MCF 10A (cell line): ENCODE data around the gene NME2. TPM values are rescaled to one million over a fixed set of nuclear protein-coding genes. Genes with fewer than 3 reads are reported as not detected.

Source experiments
- BruUV-seq: library from RNA; stranded (reverse); fragments of 400-500 nt; replicated peaks from 2 replicates; lab custom pipeline; 2021; lab: Mats Ljungman, UMichigan
- CTCF ChIA-PET: fragments of 300-600 bp; sonication (Branson Sonifier 250); formaldehyde crosslinking; extraction: SDS; loops from one replicate; lab custom pipeline; 2021; ENCODE audit warnings: antibody characterized with exemption, inconsistent platforms; lab: Yijun Ruan, JAX
- POLR2A ChIA-PET: fragments of 300-600, 350-650 bp; sonication (Branson Sonifier 250); formaldehyde crosslinking; extraction: SDS; loops from one replicate; lab custom pipeline; 2020; ENCODE audit warnings: antibody characterized with exemption, inconsistent platforms; lab: Yijun Ruan, JAX
- DNase-seq: peaks from one replicate; pipeline ENCODE4 v3.0.0-alpha.2; 2018; ENCODE audit not compliant: unreplicated experiment
- H3K27ac Mint-ChIP-seq: one replicate; pipeline ENCODE4 v1.8.0; 2022; ENCODE audit warnings: mild to moderate bottlenecking, low read depth, mixed read lengths; ENCODE audit not compliant: unreplicated experiment
- H3K27me3 Mint-ChIP-seq: one replicate; pipeline ENCODE4 v1.8.0; 2022; ENCODE audit warnings: mixed read lengths; ENCODE audit not compliant: insufficient read depth, unreplicated experiment
- H3K36me3 Mint-ChIP-seq: one replicate; pipeline ENCODE4 v1.8.0; 2022; ENCODE audit warnings: mild to moderate bottlenecking, moderate library complexity, mixed read lengths; ENCODE audit not compliant: insufficient read depth, unreplicated experiment
- H3K4me1 Mint-ChIP-seq: one replicate; pipeline ENCODE4 v1.8.0; 2022; ENCODE audit warnings: mixed read lengths; ENCODE audit not compliant: insufficient read depth, unreplicated experiment
- H3K4me3 Mint-ChIP-seq: one replicate; pipeline ENCODE4 v1.8.0; 2022; ENCODE audit warnings: mild to moderate bottlenecking, moderate library complexity, mixed read lengths; ENCODE audit not compliant: unreplicated experiment
- H3K9me3 Mint-ChIP-seq: one replicate; pipeline ENCODE4 v1.8.0; 2022; ENCODE audit warnings: mixed read lengths; ENCODE audit not compliant: unreplicated experiment
- intact Hi-C: fragments of 100-400 bp; cut with micrococcal nuclease; formaldehyde crosslinking; loops from 2 replicates; pipeline ENCODE4 v1.14.1; 2022
- total RNA-seq: library from RNA; stranded (reverse); gene quantifications from 2 replicates; pipeline ENCODE4 v1.2.3, GENCODE V29; 2022
- TF ChIP-seq, protein P1 (sequence below): fragments of 200-600 bp; IDR thresholded peaks from one replicate; pipeline ENCODE4 v1.8.0; 2022; ENCODE audit warnings: antibody characterized with exemption, mild to moderate bottlenecking; ENCODE audit not compliant: unreplicated experiment

NME2 gene
- total RNA-seq, 1 experiment from 2014 or later: 1,033 TPM

DNA sequence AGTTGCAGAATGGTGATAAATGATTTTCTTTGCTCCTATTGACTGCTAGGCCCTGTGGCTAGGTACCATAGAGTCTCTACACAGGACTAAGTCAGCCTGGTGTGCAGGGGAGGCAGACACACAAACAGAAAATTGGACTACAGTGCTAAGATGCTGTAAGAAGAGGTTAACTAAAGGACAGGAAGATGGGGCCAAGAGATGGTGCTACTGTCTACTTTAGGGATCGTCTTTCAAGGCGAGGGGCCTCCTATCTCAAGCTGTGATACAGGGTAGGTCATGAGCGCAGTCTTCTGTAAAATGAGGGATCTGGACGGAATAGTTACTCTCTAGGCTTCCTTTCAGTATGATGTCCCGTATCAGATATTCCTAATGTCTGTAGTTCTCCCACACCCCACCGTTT lies 12.0 kb upstream of the NME2 start:
- ChIA-PET CTCF (interaction anchor here (0.7 to 2.7 kb wide), 10 partner anchors 8 to 301 kb away, joined by 3 to 83 read pairs (median 5); partner anchors contain the start of gene SPAG9), POLR2A (interaction anchor here (0.7 to 7.5 kb wide), 9 partner anchors 9 to 302 kb away, joined by 3 to 145 read pairs (median 6); partner anchors contain the start of genes MBTD1, NME2, SPAG9 and UTP18)
- TF ChIP-seq, protein P1, sequence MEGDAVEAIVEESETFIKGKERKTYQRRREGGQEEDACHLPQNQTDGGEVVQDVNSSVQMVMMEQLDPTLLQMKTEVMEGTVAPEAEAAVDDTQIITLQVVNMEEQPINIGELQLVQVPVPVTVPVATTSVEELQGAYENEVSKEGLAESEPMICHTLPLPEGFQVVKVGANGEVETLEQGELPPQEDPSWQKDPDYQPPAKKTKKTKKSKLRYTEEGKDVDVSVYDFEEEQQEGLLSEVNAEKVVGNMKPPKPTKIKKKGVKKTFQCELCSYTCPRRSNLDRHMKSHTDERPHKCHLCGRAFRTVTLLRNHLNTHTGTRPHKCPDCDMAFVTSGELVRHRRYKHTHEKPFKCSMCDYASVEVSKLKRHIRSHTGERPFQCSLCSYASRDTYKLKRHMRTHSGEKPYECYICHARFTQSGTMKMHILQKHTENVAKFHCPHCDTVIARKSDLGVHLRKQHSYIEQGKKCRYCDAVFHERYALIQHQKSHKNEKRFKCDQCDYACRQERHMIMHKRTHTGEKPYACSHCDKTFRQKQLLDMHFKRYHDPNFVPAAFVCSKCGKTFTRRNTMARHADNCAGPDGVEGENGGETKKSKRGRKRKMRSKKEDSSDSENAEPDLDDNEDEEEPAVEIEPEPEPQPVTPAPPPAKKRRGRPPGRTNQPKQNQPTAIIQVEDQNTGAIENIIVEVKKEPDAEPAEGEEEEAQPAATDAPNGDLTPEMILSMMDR: no peak
- no peaks in the 10 kb centered on the region for H3K27me3 Mint-ChIP-seq
- no peak for DNase-seq
- peaks cover 37% of the 10 kb centered on the region for H3K36me3 Mint-ChIP-seq
- H3K27ac Mint-ChIP-seq: no peak overlapping the region
- BruUV-seq: TSS peak; percentile 49
- intact Hi-C loops: loop anchor here (5.0 kb wide), 2 partner anchors 202 to 287 kb away; partner anchors contain the start of gene TOB1
- no peaks in the 10 kb centered on the region for H3K9me3 Mint-ChIP-seq
- H3K4me1 Mint-ChIP-seq: no peaks in the 10 kb centered on the region
- no peak overlapping the region for H3K4me3 Mint-ChIP-seq

DNA sequence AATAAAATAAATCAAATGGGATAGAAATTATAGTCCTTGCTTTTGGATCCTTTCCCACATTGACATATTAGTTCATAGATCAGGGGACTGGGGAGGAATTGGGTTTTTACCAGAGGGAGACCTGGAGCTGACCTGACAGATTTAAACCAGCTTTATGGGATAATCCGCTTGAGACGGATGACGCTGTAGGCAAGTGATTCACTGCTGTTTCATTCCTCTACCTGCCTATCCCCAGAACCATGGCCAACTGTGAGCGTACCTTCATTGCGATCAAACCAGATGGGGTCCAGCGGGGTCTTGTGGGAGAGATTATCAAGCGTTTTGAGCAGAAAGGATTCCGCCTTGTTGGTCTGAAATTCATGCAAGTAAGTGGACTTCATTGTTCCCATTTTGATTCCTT lies 10.8 kb upstream of the NME2 start:
- TF ChIP-seq, protein P1: no peak
- H3K4me1 Mint-ChIP-seq: no peaks in the 10 kb centered on the region
- H3K36me3 Mint-ChIP-seq: peaks cover 49% of the 10 kb centered on the region
- ChIA-PET POLR2A (interaction anchor here (1.2 to 7.5 kb wide), 3 partner anchors 10 to 70 kb away, joined by 4 to 145 read pairs (median 58); partner anchors contain the start of genes NME2 and SPAG9), CTCF (interaction anchor here (1.3 to 1.9 kb wide), 4 partner anchors 10 to 302 kb away, joined by 4 to 9 read pairs (median 6); no protein-coding TSS in a partner anchor)
- H3K4me3 Mint-ChIP-seq: no peak overlapping the region
- intact Hi-C loops: no loop called here
- H3K27me3 Mint-ChIP-seq: no peaks in the 10 kb centered on the region
- H3K9me3 Mint-ChIP-seq: no peaks in the 10 kb centered on the region
- no peak for DNase-seq
- BruUV-seq: no TSS peak
- H3K27ac Mint-ChIP-seq: no peak overlapping the region

DNA sequence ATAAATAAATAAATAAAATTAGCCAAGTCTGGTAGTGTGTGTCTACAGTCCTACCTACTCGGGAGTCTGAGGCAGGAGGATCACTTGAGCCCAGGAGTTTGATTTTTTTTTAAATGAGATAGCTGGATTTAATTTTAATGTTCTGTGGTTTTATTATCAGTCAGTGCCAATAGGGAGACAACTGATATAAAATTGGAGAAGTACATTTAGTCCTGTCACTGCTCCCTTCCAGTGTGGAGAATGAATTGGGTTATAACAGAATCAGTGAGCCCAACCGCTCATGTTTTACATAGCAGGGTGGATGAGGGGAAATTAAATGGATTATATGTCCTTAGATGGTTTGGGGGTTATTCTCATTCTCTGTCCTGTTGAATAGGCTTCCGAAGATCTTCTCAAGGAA lies 6.6 kb upstream of the NME2 start:
- Mint-ChIP-seq H3K9me3 (no peaks in the 10 kb centered on the region), H3K4me3 (no peak overlapping the region), H3K36me3 (peaks cover 84% of the 10 kb centered on the region), H3K27me3 (no peaks in the 10 kb centered on the region), H3K27ac (no peak overlapping the region), H3K4me1 (no peaks in the 10 kb centered on the region)
- BruUV-seq: no TSS peak
- TF ChIP-seq, protein P1: no peak
- ChIA-PET POLR2A (interaction anchor here (1.1 to 1.3 kb wide), 2 partner anchors 39 to 40 kb away, joined by 3 to 4 read pairs; partner anchors contain the start of gene SPAG9), CTCF (interaction anchor here (0.5 to 0.6 kb wide), 2 partner anchors 27 to 103 kb away, joined by 3 to 6 read pairs; no protein-coding TSS in a partner anchor)
- DNase-seq: no peak
- intact Hi-C loops: no loop called here

DNA sequence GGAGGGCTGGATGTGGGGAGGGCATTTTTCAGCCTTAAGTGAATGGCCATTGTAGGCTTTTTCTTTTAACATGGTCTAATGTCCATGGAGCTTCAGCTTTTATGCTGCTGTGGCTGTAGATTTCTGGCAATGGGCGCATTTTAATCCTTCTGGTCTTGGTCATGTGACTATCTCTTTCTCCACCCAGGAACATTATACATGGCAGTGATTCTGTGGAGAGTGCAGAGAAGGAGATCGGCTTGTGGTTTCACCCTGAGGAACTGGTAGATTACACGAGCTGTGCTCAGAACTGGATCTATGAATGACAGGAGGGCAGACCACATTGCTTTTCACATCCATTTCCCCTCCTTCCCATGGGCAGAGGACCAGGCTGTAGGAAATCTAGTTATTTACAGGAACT lies 4.7 kb upstream of the NME2 start:
- no peaks in the 10 kb centered on the region for H3K27me3 Mint-ChIP-seq
- TF ChIP-seq, protein P1: no peak
- ChIA-PET CTCF (interaction anchor here (0.6 to 1.8 kb wide), 3 partner anchors 8 to 161 kb away, joined by 3 to 5 read pairs (median 4); partner anchors contain the start of gene NME1), POLR2A (interaction anchor here (0.9 to 1.3 kb wide), 2 partner anchors 16 to 296 kb away, joined by 3 read pairs; no protein-coding TSS in a partner anchor)
- no peak overlapping the region for H3K4me3 Mint-ChIP-seq
- no peaks in the 10 kb centered on the region for H3K9me3 Mint-ChIP-seq
- TSS peak; percentile 32 for BruUV-seq
- H3K27ac Mint-ChIP-seq: no peak overlapping the region
- H3K36me3 Mint-ChIP-seq: peaks cover 80% of the 10 kb centered on the region
- peaks cover 9% of the 10 kb centered on the region for H3K4me1 Mint-ChIP-seq
- intact Hi-C loops: no loop called here
- DNase-seq: no peak
